ENCODE results near the gene TRAPPC1.
"Not testable (repeated sequence)": the region's sequence is repeated elsewhere in the genome, so short reads cannot be mapped to it uniquely, and the experiment has no call there.

The TRAPPC1 gene, protein sequence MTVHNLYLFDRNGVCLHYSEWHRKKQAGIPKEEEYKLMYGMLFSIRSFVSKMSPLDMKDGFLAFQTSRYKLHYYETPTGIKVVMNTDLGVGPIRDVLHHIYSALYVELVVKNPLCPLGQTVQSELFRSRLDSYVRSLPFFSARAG

GRCh38 chr17:7931709-7932482 is at the start of gene TRAPPC1, which contains the start of gene CNTROB:
Gene TRAPPC1, minus strand, starts transcription at chr17:7931946. Its CDS starts 117 bp downstream, at chr17:7931829.
Gene CNTROB, plus strand, starts transcription at chr17:7932206. Its CDS starts 874 bp downstream, at chr17:7933080.
- DNase-seq (ENCODE audit: low read depth in 2 of 2) = peak; percentile 99

DNA sequence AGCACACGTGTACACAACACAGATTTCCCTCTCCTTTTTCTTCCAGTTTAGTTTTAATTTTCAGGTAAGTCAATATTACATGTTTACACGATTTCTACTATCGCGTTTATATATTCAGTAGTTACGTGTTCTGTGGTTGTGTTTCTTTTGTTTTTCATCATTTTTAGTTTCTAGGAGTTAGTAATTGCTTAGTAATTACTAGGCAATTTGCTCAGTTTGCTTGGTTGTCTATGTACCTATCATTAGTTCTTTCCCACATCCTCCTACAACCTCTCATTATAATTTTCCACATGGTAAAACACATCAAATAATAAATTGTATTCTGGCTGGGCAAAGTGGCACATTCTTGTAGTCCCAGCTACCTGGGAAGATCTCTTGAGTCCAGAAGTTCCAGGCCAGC is 46.1 kb upstream of the TRAPPC1 start:
- DNase-seq (ENCODE audit: low read depth in 2 of 2) = no peak

GRCh38 chr17:7977039-7977438 is 45.3 kb upstream of the TRAPPC1 start:
- no peak for DNase-seq (ENCODE audit: low read depth in 2 of 2)

DNA sequence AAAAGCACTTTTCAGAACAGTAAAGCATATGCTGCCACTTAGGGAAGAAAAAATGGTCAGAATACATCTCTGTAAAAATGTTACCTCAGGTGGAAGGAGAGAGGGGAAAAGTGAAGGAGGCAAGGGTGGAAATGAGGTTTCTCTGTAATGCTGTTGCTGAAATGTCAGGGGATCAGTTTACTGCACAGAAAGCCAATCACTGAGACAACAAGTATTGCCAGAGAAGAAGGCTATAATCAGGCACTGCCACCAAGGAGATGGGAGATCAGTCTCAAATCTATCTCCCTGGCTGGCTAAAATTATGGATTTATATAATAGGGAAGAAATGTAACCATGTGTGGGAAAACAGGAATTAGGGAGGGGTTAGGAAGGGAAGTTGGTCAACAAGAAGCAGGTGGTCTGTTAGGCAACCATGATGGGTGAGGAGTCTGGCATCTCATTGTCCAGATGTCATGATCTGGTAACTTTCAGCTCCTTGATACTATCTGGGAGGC is 42.9 kb upstream of the TRAPPC1 start:
- no peak for DNase-seq (ENCODE audit: low read depth in 2 of 2)

- no peak for DNase-seq (ENCODE audit: low read depth in 2 of 2)
These were observed 40.5 kb upstream of the TRAPPC1 start for GRCh38 chr17:7972131-7972785.

GRCh38 chr17:7971651-7972050 is 39.9 kb upstream of the TRAPPC1 start:
- DNase-seq (ENCODE audit: low read depth in 2 of 2) = no peak

DNA sequence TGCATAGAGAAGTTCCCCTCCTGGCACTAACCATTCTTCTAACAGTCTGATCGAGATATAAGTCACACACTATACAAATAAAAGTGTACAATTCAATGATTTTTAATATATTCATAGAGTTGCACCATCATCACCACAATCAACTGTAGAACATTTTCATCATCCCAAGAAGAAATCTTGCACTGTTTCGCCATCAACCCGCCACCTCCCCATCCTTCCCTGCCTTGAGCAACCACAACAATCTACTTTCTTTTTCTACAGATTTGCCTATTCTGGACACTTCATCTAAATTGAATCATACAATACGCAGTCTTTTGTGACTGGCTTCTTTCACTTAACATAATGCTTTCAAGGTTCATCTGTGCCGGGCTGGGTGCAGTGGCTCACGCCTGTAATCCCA is 37.7 kb upstream of the TRAPPC1 start:
- DNase-seq (ENCODE audit: low read depth in 2 of 2) = no peak

DNA sequence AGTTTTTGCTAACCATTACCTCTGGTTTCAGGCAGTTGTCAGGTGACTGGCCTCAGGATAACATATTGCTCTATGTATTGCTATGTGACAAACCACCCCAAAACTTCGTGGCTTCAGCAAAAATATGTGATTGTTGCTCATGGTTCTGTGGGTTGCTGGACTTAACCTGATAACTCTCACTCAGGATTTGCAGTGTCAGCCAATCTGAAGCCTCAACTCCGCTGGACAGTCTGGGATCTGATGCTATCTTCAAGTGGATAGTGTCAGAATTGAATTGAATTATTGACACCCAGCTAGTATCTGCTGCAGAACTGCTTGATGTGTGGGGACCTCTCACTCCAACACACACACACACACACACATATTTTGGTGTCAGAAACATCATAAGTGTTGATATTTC is 36.0 kb upstream of the TRAPPC1 start:
- no peak for DNase-seq (ENCODE audit: low read depth in 2 of 2)

GRCh38 chr17:7961421-7961820 is 29.7 kb upstream of the TRAPPC1 start:
- DNase-seq (ENCODE audit: low read depth in 2 of 2) = no peak

GRCh38 chr17:7959503-7960253 is 27.9 kb upstream of the TRAPPC1 start:
- DNase-seq (ENCODE audit: low read depth in 2 of 2) = no peak

- no peak for DNase-seq (ENCODE audit: low read depth in 2 of 2)
These were observed 24.7 kb upstream of the TRAPPC1 start for GRCh38 chr17:7956228-7956965.

- no peak for DNase-seq (ENCODE audit: low read depth in 2 of 2)
These were observed 23.9 kb upstream of the TRAPPC1 start for GRCh38 chr17:7955414-7956227.

GRCh38 chr17:7953266-7953665 is 21.5 kb upstream of the TRAPPC1 start:
- DNase-seq (ENCODE audit: low read depth in 2 of 2) = not testable (repeated sequence)

- DNase-seq (ENCODE audit: low read depth in 2 of 2) = peak; percentile 30 to 33
These were observed 19.5 kb upstream of the TRAPPC1 start for GRCh38 chr17:7951143-7951792.

DNA sequence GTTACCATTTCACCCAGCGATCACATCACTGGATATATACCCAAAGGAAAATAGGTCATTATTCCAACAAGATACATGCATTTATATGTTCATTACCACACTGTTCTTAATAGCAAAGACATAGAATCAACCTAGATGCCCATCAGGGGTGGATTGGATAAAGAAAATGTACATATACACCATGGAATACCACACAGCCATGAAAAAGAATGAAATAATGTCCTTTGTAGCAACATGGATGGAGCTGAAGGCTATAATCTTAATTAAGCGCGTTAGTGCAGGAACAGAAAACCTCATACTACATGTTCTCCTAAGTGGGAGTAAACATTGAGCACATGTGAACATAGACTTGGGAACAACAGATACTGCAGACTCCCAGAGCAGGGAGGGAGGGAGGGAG is 18.8 kb upstream of the TRAPPC1 start:
- no peak for DNase-seq (ENCODE audit: low read depth in 2 of 2)

DNA sequence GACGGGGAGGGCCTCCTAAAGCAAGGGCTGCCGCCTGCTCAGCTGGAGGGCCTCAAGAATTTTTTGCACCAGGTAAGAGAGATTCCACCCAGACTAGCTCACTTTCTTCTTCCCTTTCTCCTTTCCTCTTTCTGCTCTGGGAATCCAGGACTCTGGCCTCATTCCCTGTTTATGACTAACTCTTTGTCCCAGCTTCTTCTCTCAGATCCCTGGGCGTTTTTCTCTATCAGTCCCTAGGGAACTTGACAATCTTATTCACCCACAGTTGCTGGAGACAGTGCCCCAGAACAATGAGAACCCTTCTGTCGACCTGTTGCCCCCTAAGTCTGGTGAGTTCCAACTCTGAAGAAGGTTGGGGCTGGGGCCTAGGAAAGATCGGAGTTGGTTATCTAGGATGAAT is 15.9 kb upstream of the TRAPPC1 start:
- no peak for DNase-seq (ENCODE audit: low read depth in 2 of 2)

DNA sequence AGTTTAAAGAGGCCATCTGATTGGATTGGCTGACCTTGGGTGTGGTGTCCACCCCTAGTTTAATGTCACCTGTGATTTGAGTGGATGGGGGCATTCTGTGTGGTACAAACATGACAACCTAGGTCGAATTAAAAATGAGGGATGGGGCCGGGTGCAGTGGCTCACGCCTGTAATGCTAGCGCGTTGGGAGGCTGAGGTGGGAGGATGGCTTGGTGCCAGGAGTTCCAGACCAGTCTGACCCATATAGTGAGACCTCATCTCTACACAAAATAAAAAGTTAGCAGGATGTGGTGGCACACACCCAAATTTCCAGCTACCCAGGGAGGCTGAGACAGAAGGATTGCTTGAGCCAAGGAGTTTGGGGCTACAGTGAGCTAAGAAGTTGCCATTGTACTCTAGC is 14.7 kb upstream of the TRAPPC1 start:
- no peak for DNase-seq (ENCODE audit: low read depth in 2 of 2)

- DNase-seq (ENCODE audit: low read depth in 2 of 2) = no peak
These were observed 13.9 kb upstream of the TRAPPC1 start for GRCh38 chr17:7945651-7946050.

- no peak for DNase-seq (ENCODE audit: low read depth in 2 of 2)
These were observed 12.6 kb upstream of the TRAPPC1 start for GRCh38 chr17:7944326-7944725.

DNA sequence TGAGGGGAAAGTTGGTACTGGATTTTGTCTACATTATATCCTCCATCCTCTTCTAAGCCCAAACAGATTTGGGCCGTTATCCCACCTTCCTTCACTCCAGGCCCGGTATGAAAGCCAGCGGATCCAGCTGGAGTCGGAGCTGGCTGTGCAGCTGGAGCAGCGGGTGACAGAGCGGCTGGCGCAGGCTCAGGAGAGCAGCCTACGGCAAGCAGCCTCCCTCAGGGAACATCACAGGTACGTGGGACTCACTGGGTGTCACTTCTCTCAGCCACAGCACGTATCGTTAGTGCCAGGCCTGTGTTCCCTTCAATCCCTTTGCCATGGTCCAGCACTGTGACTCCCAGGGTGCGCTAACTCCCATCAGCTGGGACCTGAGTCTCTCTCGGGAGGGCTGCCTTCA is 11.5 kb upstream of the TRAPPC1 start:
- DNase-seq (ENCODE audit: low read depth in 2 of 2) = no peak

All from stimulated activated CD4-positive, alpha-beta T cell treated with anti-CD3 and anti-CD28 coated beads, Interleukin-15, amount 100 ng/mL, for 48 hours (primary cell).